ENCODE measurements around the gene FAT4. TPM values are rescaled to one million over a fixed set of nuclear protein-coding genes. Genes with fewer than 3 reads are reported as not detected.

Gene FAT4
- total and polyA plus RNA-seq, 2 donors (not counting 3 experiments of a cell fraction or from before 2014, with no cell fraction given) = 16.4 to 39.1 TPM

DNA sequence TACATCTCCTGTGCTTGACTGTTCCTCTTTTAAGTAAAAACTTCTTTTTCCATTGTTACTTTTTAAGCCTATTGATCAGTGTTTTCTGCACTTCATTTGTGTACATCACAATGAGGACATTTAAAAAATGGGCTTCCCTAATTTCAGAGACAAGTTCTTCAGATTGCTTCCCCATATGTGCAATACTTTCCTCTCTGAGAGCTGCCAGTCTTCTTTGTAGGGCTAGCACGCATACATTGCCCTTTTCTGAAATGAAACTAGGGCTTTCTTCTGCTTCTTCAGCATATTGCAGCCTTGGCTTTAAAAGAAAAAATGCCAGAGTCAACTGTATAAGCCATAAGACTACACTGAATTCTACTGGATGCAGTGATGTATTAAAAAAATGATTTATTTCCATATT, 37.8 kb downstream of the FAT4 start:
- Histone ChIP-seq H2AFZ (ENCODE audit: low read depth, low read length) (no peak overlapping the region), H3K9me3 (replicated peaks; ENCODE audit: control insufficient read depth, insufficient read depth, low read length) (no peaks in the 10 kb centered on the region), H3K4me3 (replicated peaks in 1 of 3; ENCODE audit: insufficient read depth in 1 of 3, low read depth in 1 of 3, low read length in 3 of 3) (no peak overlapping the region), H3K79me2 (ENCODE audit: control insufficient read depth, insufficient read depth, low read length) (no peaks in the 10 kb centered on the region), H3K36me3 (ENCODE audit: control insufficient read depth in 2 of 2, extremely low read depth in 1 of 2, insufficient read depth in 2 of 2, low read length in 2 of 2) (no peaks in the 10 kb centered on the region), H4K20me1 (replicated peaks; ENCODE audit: control insufficient read depth, extremely low read depth, insufficient read depth, low read length) (peaks cover 2% of the 10 kb centered on the region), H3K9ac (replicated peaks; ENCODE audit: extremely low read depth, insufficient read depth, low read length) (no peak overlapping the region), H3K27ac (ENCODE audit: insufficient read depth, low read depth, low read length) (no peak overlapping the region), H3K27me3 (ENCODE audit: control insufficient read depth in 2 of 2, insufficient read depth in 2 of 2, low read length in 2 of 2) (no peaks in the 10 kb centered on the region), H3K4me2 (ENCODE audit: insufficient read depth, low read length) (no peak overlapping the region), H3K4me1 (ENCODE audit: control insufficient read depth, extremely low read depth, insufficient read depth, low read length) (no peaks in the 10 kb centered on the region), H3K9me1 (replicated peaks; ENCODE audit: control insufficient read depth, extremely low read depth, insufficient read depth, low read length) (no peaks in the 10 kb centered on the region)
- TF ChIP-seq JUN (IDR thresholded peaks at IDR 0.05; ENCODE audit: borderline replicate concordance, insufficient read depth, insufficient read length, low read depth) (no peak), POLR2A (IDR thresholded peaks at IDR 0.05; ENCODE audit: low read depth, low read length) (no peak), FOS (IDR thresholded peaks at IDR 0.05; ENCODE audit: borderline replicate concordance, insufficient read depth, low read length) (no peak), MYC (IDR thresholded peaks at IDR 0.05; ENCODE audit: low read depth, low read length) (no peak), EZH2 (IDR thresholded peaks at IDR 0.05; ENCODE audit: borderline replicate concordance, low read depth, low read length, severe bottlenecking) (no peak), POLR2AphosphoS5 (IDR thresholded peaks at IDR 0.05; ENCODE audit: insufficient read depth, low read depth, low read length) (no peak), GATA2 (IDR thresholded peaks at IDR 0.05; ENCODE audit: insufficient read depth, insufficient read length, low read depth, low read length) (no peak)
- TF ChIP-seq, protein P1, sequence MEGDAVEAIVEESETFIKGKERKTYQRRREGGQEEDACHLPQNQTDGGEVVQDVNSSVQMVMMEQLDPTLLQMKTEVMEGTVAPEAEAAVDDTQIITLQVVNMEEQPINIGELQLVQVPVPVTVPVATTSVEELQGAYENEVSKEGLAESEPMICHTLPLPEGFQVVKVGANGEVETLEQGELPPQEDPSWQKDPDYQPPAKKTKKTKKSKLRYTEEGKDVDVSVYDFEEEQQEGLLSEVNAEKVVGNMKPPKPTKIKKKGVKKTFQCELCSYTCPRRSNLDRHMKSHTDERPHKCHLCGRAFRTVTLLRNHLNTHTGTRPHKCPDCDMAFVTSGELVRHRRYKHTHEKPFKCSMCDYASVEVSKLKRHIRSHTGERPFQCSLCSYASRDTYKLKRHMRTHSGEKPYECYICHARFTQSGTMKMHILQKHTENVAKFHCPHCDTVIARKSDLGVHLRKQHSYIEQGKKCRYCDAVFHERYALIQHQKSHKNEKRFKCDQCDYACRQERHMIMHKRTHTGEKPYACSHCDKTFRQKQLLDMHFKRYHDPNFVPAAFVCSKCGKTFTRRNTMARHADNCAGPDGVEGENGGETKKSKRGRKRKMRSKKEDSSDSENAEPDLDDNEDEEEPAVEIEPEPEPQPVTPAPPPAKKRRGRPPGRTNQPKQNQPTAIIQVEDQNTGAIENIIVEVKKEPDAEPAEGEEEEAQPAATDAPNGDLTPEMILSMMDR (IDR thresholded peaks at IDR 0.05; ENCODE audit: extremely low read depth in 1 of 2, insufficient read depth in 1 of 2, low read depth in 1 of 2, low read length in 2 of 2) = no peak
- TF ChIP-seq, protein P2, sequence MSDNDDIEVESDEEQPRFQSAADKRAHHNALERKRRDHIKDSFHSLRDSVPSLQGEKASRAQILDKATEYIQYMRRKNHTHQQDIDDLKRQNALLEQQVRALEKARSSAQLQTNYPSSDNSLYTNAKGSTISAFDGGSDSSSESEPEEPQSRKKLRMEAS (IDR thresholded peaks at IDR 0.05; ENCODE audit: insufficient read depth, insufficient read length) = no peak
- dilution Hi-C loops (cut with MboI; ENCODE audit: extremely low pct_ligation_motif_present, low sequenced_read_pairs) (no loop called here), intact Hi-C loops (cut with micrococcal nuclease) (loop anchor here (1.0 kb wide), 1 partner anchor 11 kb away; no protein-coding TSS in a partner anchor)
- FAIRE-seq (no peak), DNase-seq (ENCODE audit: low read depth, low spot score) (no peak)
- ChIA-PET CTCF (interaction anchor here (1.1 kb wide), 1 partner anchor 16 kb away, joined by 3 read pairs; no protein-coding TSS in a partner anchor), POLR2A (no interaction called here)
- no TSS peak for BruUV-seq (replicated peaks)
